Activated B cell treated with CpG ODN at 0.5 μM for 24 hours (primary cell): Measurements from ENCODE around the gene MRC2. TPM values are rescaled to one million over a fixed set of nuclear protein-coding genes. Genes with fewer than 3 reads are reported as not detected.

Experiments used
- ATAC-seq: fragments of 200-7000 bp; cut with Tn5 transposase; one replicate; pipeline ENCODE4 v1.10.0; 2021; ENCODE audit warnings: low read depth, mild to moderate bottlenecking, moderate library complexity
- CTCF ChIA-PET: fragments of 350-600 bp; sonication (Branson Sonifier 250); formaldehyde crosslinking; loops from one replicate; lab custom pipeline; 2021; ENCODE audit warnings: antibody characterized with exemption; lab: Charles Lee
- POLR2A ChIA-PET: fragments of 350-600 bp; sonication (Branson Sonifier 250); formaldehyde crosslinking; loops from one replicate; lab custom pipeline; 2021; ENCODE audit warnings: antibody characterized with exemption; lab: Charles Lee
- DNase-seq: peaks from one replicate; pipeline ENCODE4 v3.0.0; 2022
- H3K27ac Mint-ChIP-seq: one replicate; pipeline ENCODE4 v1.8.0; 2020; ENCODE audit warnings: mixed read lengths
- H3K27me3 Mint-ChIP-seq: one replicate; pipeline ENCODE4 v1.8.0; 2021; ENCODE audit warnings: mixed read lengths
- H3K36me3 Mint-ChIP-seq: one replicate; pipeline ENCODE4 v1.8.0; 2021; ENCODE audit warnings: low read depth, mixed read lengths
- H3K4me1 Mint-ChIP-seq: one replicate; pipeline ENCODE4 v1.8.0; 2021; ENCODE audit warnings: mixed read lengths
- H3K4me3 Mint-ChIP-seq: one replicate; pipeline ENCODE4 v1.8.0; 2020; ENCODE audit warnings: mild to moderate bottlenecking, mixed read lengths
- H3K9me3 Mint-ChIP-seq: one replicate; pipeline ENCODE4 v1.8.0; 2020; ENCODE audit warnings: mixed read lengths
- intact Hi-C: fragments of 100-400 bp; cut with micrococcal nuclease; formaldehyde crosslinking; loops from one replicate; pipeline ENCODE4 v1.15.1; 2024
- total RNA-seq: library from RNA; stranded (reverse); gene quantifications from 2 replicates; pipeline ENCODE4 v1.2.3, GENCODE V29; 2022
- TF ChIP-seq, protein P1 (sequence below): fragments of 200-600 bp; IDR thresholded peaks from one replicate; pipeline ENCODE4 v1.8.0; 2022; ENCODE audit warnings: antibody characterized with exemption, mild to moderate bottlenecking

MRC2 gene
- total RNA-seq, 1 donor from 2014 or later = 0.11 TPM

DNA sequence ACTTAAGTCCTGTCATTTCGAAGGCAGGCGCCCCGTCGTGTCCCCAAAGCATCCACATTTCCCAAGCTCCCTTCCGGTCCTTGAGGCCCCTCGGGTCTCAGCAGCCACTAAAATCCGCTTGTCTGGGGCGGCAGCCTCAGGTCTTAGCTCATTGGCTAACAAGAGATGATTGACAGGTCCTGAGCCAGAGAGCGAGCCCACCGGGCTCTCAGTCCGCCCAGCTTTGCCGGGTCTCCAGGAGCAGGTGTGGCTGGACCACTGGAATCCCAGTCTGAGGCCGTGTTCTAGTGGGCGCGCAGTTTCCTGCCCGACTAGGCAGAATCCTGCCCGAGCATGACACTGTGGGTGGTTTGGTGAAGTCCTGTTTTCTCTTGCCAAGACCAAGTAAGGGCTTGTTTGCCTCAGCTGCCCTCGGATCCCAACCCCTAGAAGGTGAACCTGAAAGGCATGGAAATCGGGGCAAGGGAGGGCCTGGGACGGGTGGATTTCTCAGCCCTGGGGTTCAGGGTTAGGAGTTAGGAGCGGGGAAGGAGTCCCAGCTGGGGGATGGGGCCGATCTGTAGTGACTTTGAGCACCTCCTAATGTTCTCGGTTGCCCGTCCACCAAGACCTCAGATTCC is 42.8 kb downstream of the MRC2 start:
- TF ChIP-seq, protein P1, sequence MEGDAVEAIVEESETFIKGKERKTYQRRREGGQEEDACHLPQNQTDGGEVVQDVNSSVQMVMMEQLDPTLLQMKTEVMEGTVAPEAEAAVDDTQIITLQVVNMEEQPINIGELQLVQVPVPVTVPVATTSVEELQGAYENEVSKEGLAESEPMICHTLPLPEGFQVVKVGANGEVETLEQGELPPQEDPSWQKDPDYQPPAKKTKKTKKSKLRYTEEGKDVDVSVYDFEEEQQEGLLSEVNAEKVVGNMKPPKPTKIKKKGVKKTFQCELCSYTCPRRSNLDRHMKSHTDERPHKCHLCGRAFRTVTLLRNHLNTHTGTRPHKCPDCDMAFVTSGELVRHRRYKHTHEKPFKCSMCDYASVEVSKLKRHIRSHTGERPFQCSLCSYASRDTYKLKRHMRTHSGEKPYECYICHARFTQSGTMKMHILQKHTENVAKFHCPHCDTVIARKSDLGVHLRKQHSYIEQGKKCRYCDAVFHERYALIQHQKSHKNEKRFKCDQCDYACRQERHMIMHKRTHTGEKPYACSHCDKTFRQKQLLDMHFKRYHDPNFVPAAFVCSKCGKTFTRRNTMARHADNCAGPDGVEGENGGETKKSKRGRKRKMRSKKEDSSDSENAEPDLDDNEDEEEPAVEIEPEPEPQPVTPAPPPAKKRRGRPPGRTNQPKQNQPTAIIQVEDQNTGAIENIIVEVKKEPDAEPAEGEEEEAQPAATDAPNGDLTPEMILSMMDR = no peak
- no peaks in the 10 kb centered on the region for H3K9me3 Mint-ChIP-seq
- ChIA-PET POLR2A (interaction anchor here (0.6 kb wide), 1 partner anchor 57 kb away, joined by 3 read pairs; no protein-coding TSS in a partner anchor), CTCF (interaction anchor here (1.1 kb wide), 1 partner anchor 737 kb away, joined by 3 read pairs; no protein-coding TSS in a partner anchor)
- no peak for DNase-seq
- no peaks in the 10 kb centered on the region for H3K36me3 Mint-ChIP-seq
- no peak for ATAC-seq
- no peaks in the 10 kb centered on the region for H3K27me3 Mint-ChIP-seq
- intact Hi-C loops = no loop called here
- H3K4me1 Mint-ChIP-seq = no peaks in the 10 kb centered on the region
- no peak overlapping the region for H3K27ac Mint-ChIP-seq
- no peak overlapping the region for H3K4me3 Mint-ChIP-seq

DNA sequence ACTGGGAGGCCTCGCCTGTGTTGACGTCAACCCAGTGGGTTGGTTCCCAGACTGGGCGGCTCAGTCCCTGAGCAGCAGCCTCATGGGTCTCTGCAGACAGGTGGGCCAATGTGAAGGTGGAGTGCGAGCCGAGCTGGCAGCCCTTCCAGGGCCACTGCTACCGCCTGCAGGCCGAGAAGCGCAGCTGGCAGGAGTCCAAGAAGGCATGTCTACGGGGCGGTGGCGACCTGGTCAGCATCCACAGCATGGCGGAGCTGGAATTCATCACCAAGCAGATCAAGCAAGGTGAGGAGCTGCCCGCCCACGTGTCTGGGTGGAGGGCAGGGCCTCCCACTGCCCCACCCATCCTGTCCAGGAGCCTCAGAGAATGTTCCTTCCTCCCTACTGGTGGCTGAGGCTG is 44.1 kb downstream of the MRC2 start:
- DNase-seq (no peak), ATAC-seq (no peak)
- no peak overlapping the region for H3K27ac Mint-ChIP-seq
- no peaks in the 10 kb centered on the region for H3K4me1 Mint-ChIP-seq
- H3K9me3 Mint-ChIP-seq = no peaks in the 10 kb centered on the region
- ChIA-PET CTCF (interaction anchor here (0.7 to 2.5 kb wide), 6 partner anchors 249 to 735 kb away, joined by 3 to 30 read pairs (median 3); no protein-coding TSS in a partner anchor), POLR2A (no interaction called here)
- TF ChIP-seq, protein P1 = no peak
- intact Hi-C loops = no loop called here
- no peak overlapping the region for H3K4me3 Mint-ChIP-seq
- no peaks in the 10 kb centered on the region for H3K36me3 Mint-ChIP-seq
- H3K27me3 Mint-ChIP-seq = no peaks in the 10 kb centered on the region

DNA sequence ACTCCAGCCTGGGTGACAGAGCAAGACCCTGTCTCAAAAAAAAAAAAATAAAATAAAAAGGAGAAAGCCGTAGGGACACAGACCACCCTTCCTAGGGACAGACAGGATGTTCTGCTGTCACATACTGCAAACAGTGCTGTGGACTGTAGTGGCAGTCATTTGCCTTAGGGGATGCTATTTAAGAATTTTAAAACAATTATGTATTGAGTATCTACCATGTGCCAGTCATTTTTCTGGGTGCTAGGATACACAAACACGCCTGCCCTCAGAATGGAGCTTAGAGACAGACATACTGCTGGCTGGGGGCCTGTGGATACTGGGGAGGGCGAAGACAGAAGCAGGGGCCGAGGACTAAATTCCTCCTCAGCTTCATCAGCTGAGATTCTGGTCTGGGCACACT is 45.5 kb downstream of the MRC2 start:
- CTCF ChIA-PET = interaction anchor here (0.6 to 2.5 kb wide), 6 partner anchors 12 to 743 kb away, joined by 3 to 30 read pairs (median 3); no protein-coding TSS in a partner anchor
- TF ChIP-seq, protein P1 = no peak
- POLR2A ChIA-PET = no interaction called here
- H3K4me1 Mint-ChIP-seq = no peaks in the 10 kb centered on the region
- H3K27ac Mint-ChIP-seq = no peak overlapping the region
- H3K36me3 Mint-ChIP-seq = no peaks in the 10 kb centered on the region
- no peak overlapping the region for H3K4me3 Mint-ChIP-seq
- ATAC-seq = no peak
- no peaks in the 10 kb centered on the region for H3K9me3 Mint-ChIP-seq
- no peaks in the 10 kb centered on the region for H3K27me3 Mint-ChIP-seq
- intact Hi-C loops = loop anchor here (1.0 kb wide), 2 partner anchors 295 to 733 kb away; no protein-coding TSS in a partner anchor
- DNase-seq = no peak

DNA sequence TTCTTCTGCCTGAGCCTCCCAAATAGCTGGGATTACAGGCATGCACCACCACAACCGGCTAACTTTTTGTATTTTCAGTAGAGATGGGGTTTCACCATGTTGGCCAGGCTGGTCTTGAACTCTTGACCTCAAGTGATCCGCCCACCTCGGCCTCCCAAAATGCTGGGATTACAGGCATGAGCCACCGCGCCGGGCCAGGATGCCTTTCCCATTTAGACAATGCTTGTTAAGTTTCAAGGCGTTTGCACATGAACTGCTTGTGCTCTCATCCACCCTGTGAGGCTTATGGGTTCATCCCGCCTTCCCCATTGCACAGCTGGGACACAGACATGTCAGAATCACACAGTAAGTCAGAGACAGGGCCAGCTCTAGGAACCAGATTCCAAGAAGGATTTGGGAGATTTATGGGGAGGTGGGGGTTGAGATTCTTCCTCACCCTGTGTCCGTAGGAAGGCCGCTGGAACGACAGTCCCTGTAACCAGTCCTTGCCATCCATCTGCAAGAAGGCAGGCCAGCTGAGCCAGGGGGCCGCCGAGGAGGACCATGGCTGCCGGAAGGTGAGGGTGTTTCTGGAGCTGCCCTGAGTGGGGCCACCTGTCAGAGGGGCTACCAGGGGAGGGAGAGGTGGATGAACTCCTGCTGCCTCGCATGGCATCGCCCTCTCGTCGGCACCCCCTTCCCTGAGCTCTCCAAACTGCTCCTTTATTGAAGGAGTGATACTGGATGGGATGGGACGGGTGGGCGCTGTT is 46.3 kb downstream of the MRC2 start:
- CTCF ChIA-PET = interaction anchor here (1.6 to 2.5 kb wide), 2 partner anchors 12 to 733 kb away, joined by 3 to 30 read pairs; no protein-coding TSS in a partner anchor
- no peak overlapping the region for H3K27ac Mint-ChIP-seq
- intact Hi-C loops = no loop called here
- no peaks in the 10 kb centered on the region for H3K36me3 Mint-ChIP-seq
- H3K27me3 Mint-ChIP-seq = no peaks in the 10 kb centered on the region
- no peaks in the 10 kb centered on the region for H3K9me3 Mint-ChIP-seq
- no peaks in the 10 kb centered on the region for H3K4me1 Mint-ChIP-seq
- H3K4me3 Mint-ChIP-seq = no peak overlapping the region
- DNase-seq (no peak), ATAC-seq (no peak)
- TF ChIP-seq, protein P1 = no peak
- POLR2A ChIA-PET = no interaction called here

DNA sequence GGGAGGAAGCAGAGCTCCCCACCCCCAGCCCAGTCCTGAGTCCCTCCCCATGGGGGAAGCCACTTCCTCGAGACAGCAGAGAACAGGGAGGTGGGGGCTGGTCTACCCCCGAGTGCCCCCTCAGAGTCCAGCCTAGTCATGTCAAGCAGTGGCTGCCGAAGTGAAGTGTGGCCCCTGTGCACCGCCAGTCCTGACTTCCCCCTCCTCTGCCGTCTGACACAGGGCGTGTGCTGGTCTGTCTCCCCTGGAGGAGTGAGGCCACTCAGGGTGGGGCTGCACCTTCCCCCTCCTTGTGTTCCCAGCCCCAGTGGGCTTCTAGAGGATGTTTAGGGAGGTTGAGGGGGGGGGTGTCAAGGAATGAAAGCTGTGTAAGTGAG is 46.9 kb downstream of the MRC2 start:
- Mint-ChIP-seq H3K4me1 (no peaks in the 10 kb centered on the region), H3K27ac (no peak overlapping the region), H3K4me3 (no peak overlapping the region), H3K36me3 (no peaks in the 10 kb centered on the region), H3K9me3 (no peaks in the 10 kb centered on the region), H3K27me3 (no peaks in the 10 kb centered on the region)
- ChIA-PET CTCF (no interaction called here), POLR2A (no interaction called here)
- TF ChIP-seq, protein P1 = no peak
- ATAC-seq (no peak), DNase-seq (no peak)
- intact Hi-C loops = no loop called here
